Activated CD4-positive, alpha-beta T cell treated with anti-CD3 and anti-CD28 coated beads for 36 hours (primary cell): ENCODE results near the gene FADS2. TPM values are rescaled to one million over a fixed set of nuclear protein-coding genes. Genes with fewer than 3 reads are reported as not detected.

Source experiments
- ATAC-seq: fragments of 200-7000 bp; cut with Tn5 transposase; one replicate; pipeline ENCODE4 v1.10.0; 2021; ENCODE audit warnings: mild to moderate bottlenecking, moderate library complexity
- CTCF ChIA-PET: fragments of 350-600 bp; sonication (Branson Sonifier 250); formaldehyde crosslinking; loops from one replicate; lab custom pipeline; 2021; ENCODE audit warnings: antibody characterized with exemption; lab: Charles Lee
- POLR2A ChIA-PET: fragments of 350-600 bp; sonication (Branson Sonifier 250); formaldehyde crosslinking; loops from one replicate; lab custom pipeline; 2021; ENCODE audit warnings: antibody characterized with exemption, inconsistent platforms; lab: Charles Lee
- DNase-seq: peaks from one replicate; pipeline ENCODE4 v3.0.0-alpha.2; 2020
- H3K27ac Mint-ChIP-seq: one replicate; pipeline ENCODE4 v1.8.0; 2021; ENCODE audit warnings: mixed read lengths
- H3K27me3 Mint-ChIP-seq: one replicate; pipeline ENCODE4 v1.8.0; 2021; ENCODE audit warnings: mixed read lengths
- H3K36me3 Mint-ChIP-seq: one replicate; pipeline ENCODE4 v1.8.0; 2021; ENCODE audit warnings: low read depth, mixed read lengths
- H3K4me1 Mint-ChIP-seq: one replicate; pipeline ENCODE4 v1.8.0; 2021; ENCODE audit warnings: mixed read lengths
- H3K4me3 Mint-ChIP-seq: one replicate; pipeline ENCODE4 v1.8.0; 2021; ENCODE audit warnings: mild to moderate bottlenecking, moderate library complexity, mixed read lengths
- H3K9me3 Mint-ChIP-seq: one replicate; pipeline ENCODE4 v1.8.0; 2021; ENCODE audit warnings: low read depth, mixed read lengths
- intact Hi-C, 2 experiments: fragments of 100-400 bp; cut with DNase I in 1 of 2; cut with micrococcal nuclease in 1 of 2; formaldehyde crosslinking; loops; one replicate each; pipeline versions ENCODE4 v1.14.2 to v1.15.1; 2022 to 2024; cut with DNase I, micrococcal nuclease
- total RNA-seq, 2 experiments: library from RNA; stranded (reverse); gene quantifications; one replicate each; pipeline ENCODE4 v1.2.3, GENCODE V29; 2021

The FADS2 gene
- total RNA-seq, 2 experiments from 2014 or later = 51.0 to 58.4 TPM

GRCh38 chr11:61861634-61862033 is 33.5 kb downstream of the FADS2 start:
- Mint-ChIP-seq H3K27me3 (no peaks in the 10 kb centered on the region), H3K4me3 (no peak overlapping the region), H3K27ac (no peak overlapping the region), H3K9me3 (no peaks in the 10 kb centered on the region), H3K36me3 (peaks cover 3% of the 10 kb centered on the region), H3K4me1 (no peaks in the 10 kb centered on the region)
- ATAC-seq (no peak), DNase-seq (no peak)
- intact Hi-C loops = no loop called here
- ChIA-PET CTCF (no interaction called here), POLR2A (no interaction called here)

- Mint-ChIP-seq H3K9me3 (no peaks in the 10 kb centered on the region), H3K4me1 (no peaks in the 10 kb centered on the region), H3K36me3 (peaks cover 3% of the 10 kb centered on the region), H3K27me3 (no peaks in the 10 kb centered on the region), H3K27ac (no peak overlapping the region), H3K4me3 (no peak overlapping the region)
- ChIA-PET POLR2A (no interaction called here), CTCF (no interaction called here)
- DNase-seq = no peak
- ATAC-seq = no peak
- intact Hi-C loops = no loop called here
Measured at GRCh38 chr11:61862714-61863547, 34.8 kb downstream of the FADS2 start.

GRCh38 chr11:61863548-61864081 is 35.5 kb downstream of the FADS2 start:
- H3K27me3 Mint-ChIP-seq = no peaks in the 10 kb centered on the region
- no peak overlapping the region for H3K4me3 Mint-ChIP-seq
- CTCF ChIA-PET = no interaction called here
- DNase-seq (no peak), ATAC-seq (no peak)
- POLR2A ChIA-PET = no interaction called here
- no peaks in the 10 kb centered on the region for H3K4me1 Mint-ChIP-seq
- no peaks in the 10 kb centered on the region for H3K9me3 Mint-ChIP-seq
- intact Hi-C loops = no loop called here
- H3K36me3 Mint-ChIP-seq = peaks cover 3% of the 10 kb centered on the region
- H3K27ac Mint-ChIP-seq = no peak overlapping the region

- H3K4me3 Mint-ChIP-seq = no peak overlapping the region
- no peaks in the 10 kb centered on the region for H3K27me3 Mint-ChIP-seq
- intact Hi-C loops = no loop called here
- no peaks in the 10 kb centered on the region for H3K9me3 Mint-ChIP-seq
- ChIA-PET POLR2A (no interaction called here), CTCF (no interaction called here)
- ATAC-seq = no peak
- no peaks in the 10 kb centered on the region for H3K36me3 Mint-ChIP-seq
- no peak overlapping the region for H3K27ac Mint-ChIP-seq
- no peak for DNase-seq
- no peaks in the 10 kb centered on the region for H3K4me1 Mint-ChIP-seq
Measured at GRCh38 chr11:61864814-61865775, 37.0 kb downstream of the FADS2 start.

- H3K36me3 Mint-ChIP-seq = no peaks in the 10 kb centered on the region
- ChIA-PET CTCF (interaction anchor here (0.6 to 1.1 kb wide), 3 partner anchors 81 to 240 kb away, joined by 3 to 5 read pairs (median 3); no protein-coding TSS in a partner anchor), POLR2A (no interaction called here)
- intact Hi-C loops = no loop called here
- peaks cover 2% of the 10 kb centered on the region for H3K4me1 Mint-ChIP-seq
- DNase-seq = no peak
- H3K4me3 Mint-ChIP-seq = no peak overlapping the region
- no peak overlapping the region for H3K27ac Mint-ChIP-seq
- H3K9me3 Mint-ChIP-seq = no peaks in the 10 kb centered on the region
- no peak for ATAC-seq
- H3K27me3 Mint-ChIP-seq = peaks cover 3% of the 10 kb centered on the region
Measured at GRCh38 chr11:61866231-61866957, 38.3 kb downstream of the FADS2 start.

- peaks cover 3% of the 10 kb centered on the region for H3K27me3 Mint-ChIP-seq
- DNase-seq = no peak
- ChIA-PET CTCF (interaction anchor here (0.6 to 1.1 kb wide), 3 partner anchors 81 to 240 kb away, joined by 3 to 5 read pairs (median 3); no protein-coding TSS in a partner anchor), POLR2A (no interaction called here)
- no peak for ATAC-seq
- H3K4me1 Mint-ChIP-seq = peaks cover 2% of the 10 kb centered on the region
- no peak overlapping the region for H3K4me3 Mint-ChIP-seq
- H3K27ac Mint-ChIP-seq = no peak overlapping the region
- intact Hi-C loops = no loop called here
- H3K36me3 Mint-ChIP-seq = no peaks in the 10 kb centered on the region
- H3K9me3 Mint-ChIP-seq = no peaks in the 10 kb centered on the region
Measured at GRCh38 chr11:61866958-61867343, 38.9 kb downstream of the FADS2 start.

GRCh38 chr11:61868571-61869428 is 40.7 kb downstream of the FADS2 start:
- Mint-ChIP-seq H3K27me3 (peaks cover 3% of the 10 kb centered on the region), H3K9me3 (no peaks in the 10 kb centered on the region), H3K4me3 (no peak overlapping the region), H3K27ac (no peak overlapping the region), H3K36me3 (no peaks in the 10 kb centered on the region), H3K4me1 (peaks cover 2% of the 10 kb centered on the region)
- no peak for ATAC-seq
- no peak for DNase-seq
- ChIA-PET CTCF (interaction anchor here (0.6 to 2.7 kb wide), 2 partner anchors 101 to 213 kb away, joined by 3 to 35 read pairs; no protein-coding TSS in a partner anchor), POLR2A (no interaction called here)
- intact Hi-C loops = no loop called here

GRCh38 chr11:61869429-61869707 is 41.3 kb downstream of the FADS2 start:
- ChIA-PET POLR2A (no interaction called here), CTCF (interaction anchor here (2.7 kb wide), 1 partner anchor 212 kb away, joined by 35 read pairs; no protein-coding TSS in a partner anchor)
- Mint-ChIP-seq H3K36me3 (no peaks in the 10 kb centered on the region), H3K9me3 (no peaks in the 10 kb centered on the region), H3K27me3 (peaks cover 3% of the 10 kb centered on the region), H3K27ac (no peak overlapping the region), H3K4me1 (peaks cover 2% of the 10 kb centered on the region), H3K4me3 (no peak overlapping the region)
- ATAC-seq (no peak), DNase-seq (no peak)
- intact Hi-C loops = no loop called here

- ChIA-PET CTCF (interaction anchor here (0.7 to 2.7 kb wide), 13 partner anchors 15 to 238 kb away, joined by 3 to 35 read pairs (median 5); partner anchors contain the start of genes FEN1 and TMEM258), POLR2A (no interaction called here)
- peaks cover 2% of the 10 kb centered on the region for H3K4me1 Mint-ChIP-seq
- no peaks in the 10 kb centered on the region for H3K9me3 Mint-ChIP-seq
- no peak overlapping the region for H3K4me3 Mint-ChIP-seq
- H3K27me3 Mint-ChIP-seq = peaks cover 3% of the 10 kb centered on the region
- intact Hi-C loops = loop anchor here (2.0 kb wide), 3 partner anchors 29 to 77 kb away; no protein-coding TSS in a partner anchor
- H3K36me3 Mint-ChIP-seq = no peaks in the 10 kb centered on the region
- H3K27ac Mint-ChIP-seq = no peak overlapping the region
- DNase-seq (no peak), ATAC-seq (no peak)
Measured at GRCh38 chr11:61869708-61870451, 41.8 kb downstream of the FADS2 start.
